Neural cell (in vitro differentiated cells): ENCODE data around the gene MTMR3. TPM values are rescaled to one million over a fixed set of nuclear protein-coding genes. Genes with fewer than 3 reads are reported as not detected.

Experiments used
- H2AFZ ChIP-seq: fragments of 200-600, 300-800 bp; sonication (generic), shearing (Covaris generic); 2 replicates; pipeline ENCODE4 v1.6.0; 2014; ENCODE audit warnings: low read depth, mild to moderate bottlenecking, antibody characterized with exemption, low read length, moderate library complexity
- H3F3A ChIP-seq: fragments of 200-600 bp; shearing (Covaris generic); 2 replicates; pipeline ENCODE4 v1.6.1; 2016; ENCODE audit warnings: mild to moderate bottlenecking, moderate library complexity, mixed read lengths, antibody characterized with exemption, low read length; ENCODE audit not compliant: insufficient read depth, poor library complexity, severe bottlenecking
- H3K27ac ChIP-seq: fragments of 200-600, 300-800 bp; sonication (generic), shearing (Covaris generic); 2 replicates; pipeline ENCODE4 v1.5.1; 2014; ENCODE audit warnings: mild to moderate bottlenecking, low read length, moderate library complexity
- H3K27me3 ChIP-seq: fragments of 300-800, 200-600 bp; sonication (generic), shearing (Covaris generic); 2 replicates; pipeline ENCODE4 v1.6.0; 2014; ENCODE audit warnings: mild to moderate bottlenecking, low read depth, low read length, moderate library complexity; ENCODE audit not compliant: insufficient read depth
- H3K36me3 ChIP-seq: fragments of 300-800, 200-600 bp; sonication (generic), shearing (Covaris generic); 2 replicates; pipeline ENCODE4 v1.5.1; 2014; ENCODE audit warnings: mild to moderate bottlenecking, antibody characterized with exemption, low read length, moderate library complexity; ENCODE audit not compliant: insufficient read depth
- H3K4me2 ChIP-seq: fragments of 300-800, 200-600 bp; sonication (generic), shearing (Covaris generic); 2 replicates; pipeline ENCODE4 v1.6.0; 2014; ENCODE audit warnings: mild to moderate bottlenecking, low read length
- H3K4me3 ChIP-seq: fragments of 300-800, 200-600 bp; sonication (generic), shearing (Covaris generic); 2 replicates; pipeline ENCODE4 v1.5.1; 2014; ENCODE audit warnings: mild to moderate bottlenecking, low read length, moderate library complexity
- H3K79me2 ChIP-seq: fragments of 200-600 bp; shearing (Covaris generic); replicated peaks from 2 replicates; pipeline ENCODE4 v1.6.0; 2014; ENCODE audit warnings: mild to moderate bottlenecking, low read length, moderate library complexity; ENCODE audit not compliant: insufficient read depth
- H3K9ac ChIP-seq: fragments of 300-800, 200-600 bp; sonication (generic), shearing (Covaris generic); 2 replicates; pipeline ENCODE4 v1.6.1; 2016; ENCODE audit warnings: mild to moderate bottlenecking, low read length, mixed read lengths
- H3K9me2 ChIP-seq: fragments of 200-600 bp; shearing (Covaris generic); 2 replicates; pipeline ENCODE4 v1.6.1; 2016; ENCODE audit warnings: mild to moderate bottlenecking, low read length, mixed read lengths; ENCODE audit not compliant: insufficient read depth
- H3K9me3 ChIP-seq: fragments of 200-600, 300-800 bp; sonication (generic), shearing (Covaris generic); 2 replicates; pipeline ENCODE4 v1.6.1; 2016; ENCODE audit warnings: mild to moderate bottlenecking, mixed run types, low read length, moderate library complexity, mixed read lengths
- H4K20me1 ChIP-seq: fragments of 200-600 bp; shearing (Covaris generic); 2 replicates; pipeline ENCODE4 v1.6.1; 2016; ENCODE audit warnings: mild to moderate bottlenecking, mixed run types; ENCODE audit not compliant: insufficient read depth
- EP300 ChIP-seq: fragments of 450-650 bp; conservative IDR thresholded peaks from 2 replicates; pipeline ENCODE4 v1.6.1; 2014; ENCODE audit warnings: antibody characterized with exemption, mild to moderate bottlenecking, moderate library complexity; ENCODE audit not compliant: poor library complexity, severe bottlenecking
- EZH2 ChIP-seq: fragments of 200-600, 300-800 bp; shearing (Covaris generic), sonication (generic); IDR thresholded peaks from 2 replicates; pipeline ENCODE4 v1.6.1; 2014; ENCODE audit warnings: antibody characterized with exemption, low read length, borderline replicate concordance, mild to moderate bottlenecking; ENCODE audit not compliant: insufficient read depth, poor library complexity, severe bottlenecking
- MXI1 ChIP-seq: fragments of 450-650 bp; conservative IDR thresholded peaks from 2 replicates; pipeline ENCODE4 v1.6.1; 2014; ENCODE audit warnings: antibody characterized with exemption, mild to moderate bottlenecking; ENCODE audit not compliant: poor library complexity, severe bottlenecking
- POLR2AphosphoS5 ChIP-seq: IDR thresholded peaks from 2 replicates; pipeline ENCODE4 v1.6.1; 2012
- RAD21 ChIP-seq: fragments of 450-650 bp; conservative IDR thresholded peaks from 2 replicates; pipeline ENCODE4 v1.6.1; 2014; ENCODE audit warnings: antibody characterized with exemption, mild to moderate bottlenecking, moderate library complexity
- SMC3 ChIP-seq: fragments of 450-650 bp; conservative IDR thresholded peaks from 2 replicates; pipeline ENCODE4 v1.6.1; 2014; ENCODE audit warnings: antibody characterized with exemption, mild to moderate bottlenecking, moderate library complexity; ENCODE audit not compliant: poor library complexity
- TAF1 ChIP-seq: IDR thresholded peaks from 2 replicates; pipeline ENCODE4 v1.6.1; 2012; ENCODE audit warnings: low read depth
- polyA plus RNA-seq: library from polyadenylated mRNA; depleted of rRNA; stranded (reverse); fragments of >200 nt; gene quantifications from 2 replicates; pipeline ENCODE4 v1.2.3, GENCODE V29; 2014
- TF ChIP-seq, protein P1 (sequence below): fragments of 450-650 bp; IDR thresholded peaks from 2 replicates; pipeline ENCODE4 v1.5.1; 2014; ENCODE audit warnings: antibody characterized with exemption, mild to moderate bottlenecking, moderate library complexity; ENCODE audit not compliant: poor library complexity, severe bottlenecking
- TF ChIP-seq, protein P2 (sequence below): IDR thresholded peaks from 2 replicates; pipeline ENCODE4 v1.6.1; 2012; ENCODE audit warnings: borderline replicate concordance

MTMR3 gene
- polyA plus RNA-seq, 1 donor from 2014 or later: 46.7 TPM

DNA sequence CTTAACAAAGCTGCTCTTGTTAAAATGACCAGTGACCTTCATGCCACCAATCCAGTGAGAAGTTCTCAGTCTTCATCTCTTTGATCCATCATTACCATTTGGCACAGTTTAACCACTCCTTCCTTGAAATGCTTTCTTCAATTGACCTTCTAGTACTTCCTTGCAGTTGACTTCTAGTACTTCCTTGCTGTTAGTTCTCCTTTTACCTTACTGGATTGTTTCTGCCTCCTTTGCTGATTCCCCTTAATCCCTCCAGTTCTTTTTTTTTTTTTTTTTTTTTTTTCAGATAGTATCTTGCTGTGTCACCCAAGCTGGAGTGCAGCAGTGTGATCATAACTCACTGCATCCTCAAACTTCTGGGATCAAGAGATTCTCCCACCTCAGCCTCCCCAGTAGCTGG lies 131.3 kb downstream of the MTMR3 start:
- Histone ChIP-seq H3K9ac (no peak overlapping the region), H3K36me3 (peaks cover 8% of the 10 kb centered on the region), H4K20me1 (no peaks in the 10 kb centered on the region), H3K9me3 (no peaks in the 10 kb centered on the region), H3K27ac (no peak overlapping the region), H2AFZ (no peak overlapping the region), H3K27me3 (no peaks in the 10 kb centered on the region), H3F3A (no peaks in the 10 kb centered on the region), H3K4me3 (no peak overlapping the region), H3K4me2 (no peak overlapping the region), H3K9me2 (no peaks in the 10 kb centered on the region), H3K79me2 (no peaks in the 10 kb centered on the region)
- TF ChIP-seq TAF1: no peak
- no peak for TF ChIP-seq MXI1
- TF ChIP-seq, protein P1, sequence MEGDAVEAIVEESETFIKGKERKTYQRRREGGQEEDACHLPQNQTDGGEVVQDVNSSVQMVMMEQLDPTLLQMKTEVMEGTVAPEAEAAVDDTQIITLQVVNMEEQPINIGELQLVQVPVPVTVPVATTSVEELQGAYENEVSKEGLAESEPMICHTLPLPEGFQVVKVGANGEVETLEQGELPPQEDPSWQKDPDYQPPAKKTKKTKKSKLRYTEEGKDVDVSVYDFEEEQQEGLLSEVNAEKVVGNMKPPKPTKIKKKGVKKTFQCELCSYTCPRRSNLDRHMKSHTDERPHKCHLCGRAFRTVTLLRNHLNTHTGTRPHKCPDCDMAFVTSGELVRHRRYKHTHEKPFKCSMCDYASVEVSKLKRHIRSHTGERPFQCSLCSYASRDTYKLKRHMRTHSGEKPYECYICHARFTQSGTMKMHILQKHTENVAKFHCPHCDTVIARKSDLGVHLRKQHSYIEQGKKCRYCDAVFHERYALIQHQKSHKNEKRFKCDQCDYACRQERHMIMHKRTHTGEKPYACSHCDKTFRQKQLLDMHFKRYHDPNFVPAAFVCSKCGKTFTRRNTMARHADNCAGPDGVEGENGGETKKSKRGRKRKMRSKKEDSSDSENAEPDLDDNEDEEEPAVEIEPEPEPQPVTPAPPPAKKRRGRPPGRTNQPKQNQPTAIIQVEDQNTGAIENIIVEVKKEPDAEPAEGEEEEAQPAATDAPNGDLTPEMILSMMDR: no peak
- TF ChIP-seq EZH2: no peak
- no peak for TF ChIP-seq POLR2AphosphoS5
- no peak for TF ChIP-seq EP300
- no peak for TF ChIP-seq RAD21

DNA sequence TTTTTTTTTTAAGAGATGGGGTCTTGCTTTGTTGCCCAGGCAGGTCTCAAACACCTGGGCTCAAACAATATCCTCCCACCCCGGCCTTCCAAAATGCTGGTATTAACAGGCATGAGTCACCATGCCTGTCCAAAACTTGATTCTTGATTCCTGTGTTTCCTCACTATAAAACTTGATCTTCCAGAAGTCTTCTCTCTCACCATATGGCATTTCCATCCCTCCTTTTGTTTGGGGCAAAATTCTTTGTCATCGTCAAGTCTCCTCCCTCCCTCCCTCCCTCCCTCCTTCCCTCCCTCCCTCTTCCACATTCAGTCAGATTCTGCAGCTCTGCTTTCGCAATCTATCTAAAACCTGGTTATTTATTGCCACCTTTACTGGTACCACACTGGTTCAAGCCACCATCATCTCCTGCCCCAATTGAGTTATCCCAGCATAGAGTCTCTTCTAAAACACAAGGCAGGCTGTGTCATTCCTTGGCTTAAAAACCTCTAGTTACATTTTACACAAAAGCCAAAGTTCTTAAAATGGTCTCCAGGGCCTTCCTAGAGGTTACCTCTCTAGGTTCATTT lies 132.3 kb downstream of the MTMR3 start:
- TF ChIP-seq, protein P1: no peak
- no peak for TF ChIP-seq MXI1
- TF ChIP-seq, protein P2, sequence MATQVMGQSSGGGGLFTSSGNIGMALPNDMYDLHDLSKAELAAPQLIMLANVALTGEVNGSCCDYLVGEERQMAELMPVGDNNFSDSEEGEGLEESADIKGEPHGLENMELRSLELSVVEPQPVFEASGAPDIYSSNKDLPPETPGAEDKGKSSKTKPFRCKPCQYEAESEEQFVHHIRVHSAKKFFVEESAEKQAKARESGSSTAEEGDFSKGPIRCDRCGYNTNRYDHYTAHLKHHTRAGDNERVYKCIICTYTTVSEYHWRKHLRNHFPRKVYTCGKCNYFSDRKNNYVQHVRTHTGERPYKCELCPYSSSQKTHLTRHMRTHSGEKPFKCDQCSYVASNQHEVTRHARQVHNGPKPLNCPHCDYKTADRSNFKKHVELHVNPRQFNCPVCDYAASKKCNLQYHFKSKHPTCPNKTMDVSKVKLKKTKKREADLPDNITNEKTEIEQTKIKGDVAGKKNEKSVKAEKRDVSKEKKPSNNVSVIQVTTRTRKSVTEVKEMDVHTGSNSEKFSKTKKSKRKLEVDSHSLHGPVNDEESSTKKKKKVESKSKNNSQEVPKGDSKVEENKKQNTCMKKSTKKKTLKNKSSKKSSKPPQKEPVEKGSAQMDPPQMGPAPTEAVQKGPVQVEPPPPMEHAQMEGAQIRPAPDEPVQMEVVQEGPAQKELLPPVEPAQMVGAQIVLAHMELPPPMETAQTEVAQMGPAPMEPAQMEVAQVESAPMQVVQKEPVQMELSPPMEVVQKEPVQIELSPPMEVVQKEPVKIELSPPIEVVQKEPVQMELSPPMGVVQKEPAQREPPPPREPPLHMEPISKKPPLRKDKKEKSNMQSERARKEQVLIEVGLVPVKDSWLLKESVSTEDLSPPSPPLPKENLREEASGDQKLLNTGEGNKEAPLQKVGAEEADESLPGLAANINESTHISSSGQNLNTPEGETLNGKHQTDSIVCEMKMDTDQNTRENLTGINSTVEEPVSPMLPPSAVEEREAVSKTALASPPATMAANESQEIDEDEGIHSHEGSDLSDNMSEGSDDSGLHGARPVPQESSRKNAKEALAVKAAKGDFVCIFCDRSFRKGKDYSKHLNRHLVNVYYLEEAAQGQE: no peak
- no peak for TF ChIP-seq EZH2
- TF ChIP-seq TAF1: no peak
- no peak for TF ChIP-seq SMC3
- no peak for TF ChIP-seq EP300
- no peak for TF ChIP-seq RAD21
- no peak for TF ChIP-seq POLR2AphosphoS5
- Histone ChIP-seq H3K9me3 (no peaks in the 10 kb centered on the region), H3K79me2 (no peaks in the 10 kb centered on the region), H3K36me3 (peaks cover 8% of the 10 kb centered on the region), H2AFZ (no peak overlapping the region), H3K4me2 (no peak overlapping the region), H3K9me2 (no peaks in the 10 kb centered on the region), H3F3A (no peaks in the 10 kb centered on the region), H4K20me1 (no peaks in the 10 kb centered on the region), H3K27ac (no peak overlapping the region), H3K9ac (no peak overlapping the region), H3K27me3 (no peaks in the 10 kb centered on the region), H3K4me3 (no peak overlapping the region)
